PC-3 (cell line): Measurements from ENCODE around the gene HIC1. TPM values are rescaled to one million over a fixed set of nuclear protein-coding genes. Genes with fewer than 3 reads are reported as not detected.

ENCODE experiments used
- ATAC-seq: fragments of 200-7000 bp; cut with Tn5 transposase; 2 replicates; pipeline ENCODE4 v1.9.1; 2020; ENCODE audit warnings: mild to moderate bottlenecking, moderate library complexity
- BruUV-seq: library from RNA; stranded (reverse); fragments of 400-500 nt; replicated peaks from 2 replicates; lab custom pipeline; 2021; lab: Mats Ljungman, UMichigan
- CTCF ChIA-PET: fragments of 300-600 bp; sonication (Branson Sonifier 250); formaldehyde crosslinking; loops from one replicate; lab custom pipeline; 2022; ENCODE audit warnings: antibody characterized with exemption; lab: Charles Lee
- POLR2A ChIA-PET: fragments of 300-600 bp; sonication (Branson Sonifier 250); formaldehyde crosslinking; loops from one replicate; lab custom pipeline; 2022; ENCODE audit warnings: antibody characterized with exemption; ENCODE audit not compliant: unreplicated experiment; lab: Charles Lee
- DNase-seq: peaks from one replicate; pipeline ENCODE4 v3.0.0-alpha.2; 2015
- H2AFZ ChIP-seq: fragments of 300-600 bp; sonication (generic); 2 replicates; pipeline ENCODE4 v1.6.0; 2016; ENCODE audit warnings: antibody characterized with exemption, low read length
- H3F3A ChIP-seq: fragments of 300-600 bp; sonication (generic); one replicate; pipeline ENCODE4 v1.6.0; 2017; ENCODE audit warnings: antibody characterized with exemption, low read length, control low read depth, mild to moderate bottlenecking; ENCODE audit not compliant: unreplicated experiment
- H3K27ac ChIP-seq: fragments of 300-600 bp; sonication (generic); 2 replicates; pipeline ENCODE4 v1.5.1; 2016; ENCODE audit warnings: mild to moderate bottlenecking, low read length
- H3K27me3 ChIP-seq: fragments of 300-600 bp; sonication (generic); 2 replicates; pipeline ENCODE4 v1.6.1; 2016; ENCODE audit warnings: low read length, mixed read lengths
- H3K36me3 ChIP-seq: fragments of 300-600 bp; sonication (generic); 2 replicates; pipeline ENCODE4 v1.6.1; 2016; ENCODE audit warnings: low read depth, mixed run types, low read length, mixed read lengths
- H3K4me1 ChIP-seq: fragments of 300-600 bp; sonication (generic); 2 replicates; pipeline ENCODE4 v1.5.1; 2016; ENCODE audit warnings: low read length; ENCODE audit not compliant: insufficient read depth
- H3K4me2 ChIP-seq: fragments of 300-600 bp; sonication (generic); 2 replicates; pipeline ENCODE4 v1.6.0; 2016; ENCODE audit warnings: low read length
- H3K4me3 ChIP-seq: fragments of 300-600 bp; sonication (generic); 2 replicates; pipeline ENCODE4 v1.5.1; 2016; ENCODE audit warnings: mild to moderate bottlenecking, low read length, mixed read lengths
- H3K79me2 ChIP-seq: fragments of 300-600 bp; sonication (generic); 2 replicates; pipeline ENCODE4 v1.6.1; 2017; ENCODE audit warnings: low read length, mixed read lengths
- H3K9ac ChIP-seq: fragments of 300-600 bp; sonication (generic); 2 replicates; pipeline ENCODE4 v1.6.0; 2016; ENCODE audit warnings: mild to moderate bottlenecking, low read length
- H3K9me2 ChIP-seq: fragments of 300-600 bp; sonication (generic); replicated peaks from 2 replicates; pipeline ENCODE4 v1.6.1; 2016; ENCODE audit warnings: mixed run types, low read length, mixed read lengths
- H3K9me3 ChIP-seq: fragments of 300-600 bp; sonication (generic); 2 replicates; pipeline ENCODE4 v1.6.1; 2016; ENCODE audit warnings: low read length, mixed read lengths
- H4K20me1 ChIP-seq: fragments of 300-600 bp; sonication (generic); 2 replicates; pipeline ENCODE4 v1.6.1; 2016; ENCODE audit warnings: low read length, mixed read lengths
- CTCF ChIP-seq: fragments of 300-600 bp; sonication (generic); conservative IDR thresholded peaks from 2 replicates; pipeline ENCODE4 v1.5.1; 2017; ENCODE audit warnings: antibody characterized with exemption, low read depth, mild to moderate bottlenecking, low read length
- EZH2 ChIP-seq: fragments of 300-600 bp; sonication (generic); IDR thresholded peaks from one replicate; pipeline ENCODE4 v1.6.1; 2017; ENCODE audit warnings: antibody characterized with exemption, mild to moderate bottlenecking, low read length; ENCODE audit not compliant: unreplicated experiment
- EZH2phosphoT487 ChIP-seq: fragments of 300-600 bp; sonication (generic); IDR thresholded peaks from 2 replicates; pipeline ENCODE4 v1.6.1; 2018; ENCODE audit warnings: mild to moderate bottlenecking, antibody characterized with exemption, low read length, borderline replicate concordance
- intact Hi-C: fragments of 100-400 bp; cut with micrococcal nuclease; formaldehyde crosslinking; loops from 2 replicates; pipeline ENCODE4 v1.9.0; 2023
- total RNA-seq: library from RNA; depleted of rRNA; stranded (reverse); fragments of >200 nt; gene quantifications from 2 replicates; pipeline ENCODE4 v1.2.3, GENCODE V29; 2014

Gene HIC1
- total RNA-seq, 1 experiment from 2014 or later: 4.4 TPM

GRCh38 chr17:2107506-2107905 is 52.6 kb downstream of the HIC1 start:
- ATAC-seq (no peak), DNase-seq (no peak)
- Histone ChIP-seq H3K79me2 (no peaks in the 10 kb centered on the region), H3K9me2 (no peaks in the 10 kb centered on the region), H3K9ac (no peak overlapping the region), H3F3A (no peaks in the 10 kb centered on the region), H3K4me1 (peaks cover 22% of the 10 kb centered on the region), H3K4me3 (no peak overlapping the region), H2AFZ (no peak overlapping the region), H3K27ac (no peak overlapping the region), H3K4me2 (no peak overlapping the region), H3K36me3 (no peaks in the 10 kb centered on the region), H4K20me1 (no peaks in the 10 kb centered on the region), H3K27me3 (no peaks in the 10 kb centered on the region), H3K9me3 (no peaks in the 10 kb centered on the region)
- intact Hi-C loops: no loop called here
- no TSS peak for BruUV-seq
- POLR2A ChIA-PET: interaction anchor here (0.5 kb wide), 1 partner anchor 1548 kb away, joined by 7 read pairs; no protein-coding TSS in a partner anchor
- CTCF ChIA-PET: no interaction called here
- TF ChIP-seq EZH2phosphoT487: no peak
- no peak for TF ChIP-seq CTCF
- TF ChIP-seq EZH2: no peak

GRCh38 chr17:2108170-2108569 is 53.3 kb downstream of the HIC1 start:
- Histone ChIP-seq H3F3A (no peaks in the 10 kb centered on the region), H2AFZ (no peak overlapping the region), H3K36me3 (no peaks in the 10 kb centered on the region), H3K4me3 (no peak overlapping the region), H4K20me1 (no peaks in the 10 kb centered on the region), H3K4me1 (peaks cover 17% of the 10 kb centered on the region), H3K9me2 (no peaks in the 10 kb centered on the region), H3K9ac (no peak overlapping the region), H3K9me3 (no peaks in the 10 kb centered on the region), H3K27ac (no peak overlapping the region), H3K27me3 (no peaks in the 10 kb centered on the region), H3K4me2 (no peak overlapping the region), H3K79me2 (no peaks in the 10 kb centered on the region)
- DNase-seq (no peak), ATAC-seq (no peak)
- CTCF ChIA-PET: no interaction called here
- TF ChIP-seq EZH2phosphoT487 (no peak), EZH2 (no peak), CTCF (no peak)
- POLR2A ChIA-PET: no interaction called here
- intact Hi-C loops: no loop called here
- no TSS peak for BruUV-seq

GRCh38 chr17:2110436-2110835 is 55.5 kb downstream of the HIC1 start:
- intact Hi-C loops: no loop called here
- POLR2A ChIA-PET: no interaction called here

More at GRCh38 chr17:2110436-2110835, 55.5 kb downstream of the HIC1 start:
- Histone ChIP-seq H3K9ac (no peak overlapping the region), H3F3A (no peaks in the 10 kb centered on the region), H3K27me3 (no peaks in the 10 kb centered on the region), H3K4me3 (no peak overlapping the region), H3K9me3 (no peaks in the 10 kb centered on the region), H3K4me2 (no peak overlapping the region), H3K36me3 (no peaks in the 10 kb centered on the region), H3K79me2 (no peaks in the 10 kb centered on the region), H3K9me2 (no peaks in the 10 kb centered on the region), H4K20me1 (no peaks in the 10 kb centered on the region), H2AFZ (no peak overlapping the region), H3K4me1 (peaks cover 11% of the 10 kb centered on the region), H3K27ac (no peak overlapping the region)
- no TSS peak for BruUV-seq
- TF ChIP-seq EZH2phosphoT487 (no peak), CTCF (no peak), EZH2 (no peak)
- DNase-seq (no peak), ATAC-seq (no peak)
- CTCF ChIA-PET: no interaction called here
